GM21717 (cell line): ENCODE results near the gene DLG2.

Experiments used
- ATAC-seq: cut with Tn5 transposase; IDR thresholded peaks from one replicate; pipeline ENCODE4 v1.9.1; 2021; ENCODE audit warnings: mild to moderate bottlenecking, moderate library complexity; ENCODE audit not compliant: unreplicated experiment

DLG2 gene

DNA sequence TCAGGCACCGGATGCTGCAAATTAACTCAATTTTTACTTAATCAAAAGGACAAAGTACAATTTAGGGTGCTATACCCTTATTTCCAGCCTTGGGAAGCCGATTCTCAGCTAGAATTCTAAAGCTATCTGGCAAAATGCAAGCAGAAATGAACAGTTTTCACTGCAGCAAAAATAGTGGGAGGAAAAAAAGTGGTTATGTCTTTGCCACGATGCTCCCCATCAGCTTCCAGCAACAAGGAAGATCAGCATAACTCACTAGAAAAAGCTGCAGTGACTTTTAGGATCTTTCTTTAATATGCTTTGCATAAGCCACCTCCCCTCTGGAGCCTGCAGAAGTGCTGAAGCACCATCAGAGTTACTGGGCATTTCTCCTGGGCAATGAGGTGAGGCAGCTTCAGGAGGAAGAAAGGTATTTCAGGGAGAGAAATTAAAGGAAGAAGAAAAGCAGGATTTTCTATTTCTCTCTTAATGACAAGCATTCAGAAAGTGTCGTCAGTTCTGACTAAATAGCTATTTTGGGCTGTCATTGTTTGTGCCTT is 702.9 kb downstream of the DLG2 start:
- ATAC-seq = no peak

DNA sequence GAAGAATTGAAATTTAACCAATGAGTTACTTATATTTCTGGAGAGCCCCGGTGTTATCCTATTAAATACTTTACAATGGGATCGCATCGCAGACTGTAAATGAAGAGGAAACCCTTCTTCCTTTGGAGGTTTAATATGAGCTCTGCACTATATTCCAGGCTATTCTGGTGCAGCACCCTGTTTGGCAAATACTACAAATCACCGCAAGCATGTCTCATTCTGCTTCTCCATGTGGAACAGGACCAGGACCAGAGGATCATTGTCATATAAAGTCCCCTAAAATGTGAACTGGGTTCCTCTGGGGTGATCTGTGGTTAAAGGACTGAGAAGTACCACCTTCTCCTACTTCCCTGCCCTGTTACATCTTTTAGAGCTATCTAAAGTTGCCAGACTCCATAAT is 703.7 kb downstream of the DLG2 start:
- ATAC-seq = no peak

DNA sequence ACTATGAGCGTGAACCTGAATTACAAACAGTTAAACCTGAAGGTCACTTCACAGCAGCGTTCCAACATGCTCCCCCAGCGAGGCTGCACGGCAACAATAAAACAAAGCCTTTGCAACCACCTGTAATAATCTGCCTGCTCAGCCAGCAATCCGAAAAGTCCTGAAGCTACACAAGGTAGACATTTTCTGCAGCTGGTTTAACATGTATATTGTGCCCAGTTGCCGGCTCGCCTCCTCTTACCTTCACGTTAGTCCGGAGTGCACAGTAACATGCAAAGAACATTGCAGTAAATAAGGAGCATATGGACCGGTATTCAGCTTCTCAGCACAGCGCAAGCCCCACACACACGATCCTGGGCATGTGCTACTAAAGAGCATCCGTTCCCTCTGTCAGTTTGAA is 704.3 kb downstream of the DLG2 start:
- no peak for ATAC-seq

DNA sequence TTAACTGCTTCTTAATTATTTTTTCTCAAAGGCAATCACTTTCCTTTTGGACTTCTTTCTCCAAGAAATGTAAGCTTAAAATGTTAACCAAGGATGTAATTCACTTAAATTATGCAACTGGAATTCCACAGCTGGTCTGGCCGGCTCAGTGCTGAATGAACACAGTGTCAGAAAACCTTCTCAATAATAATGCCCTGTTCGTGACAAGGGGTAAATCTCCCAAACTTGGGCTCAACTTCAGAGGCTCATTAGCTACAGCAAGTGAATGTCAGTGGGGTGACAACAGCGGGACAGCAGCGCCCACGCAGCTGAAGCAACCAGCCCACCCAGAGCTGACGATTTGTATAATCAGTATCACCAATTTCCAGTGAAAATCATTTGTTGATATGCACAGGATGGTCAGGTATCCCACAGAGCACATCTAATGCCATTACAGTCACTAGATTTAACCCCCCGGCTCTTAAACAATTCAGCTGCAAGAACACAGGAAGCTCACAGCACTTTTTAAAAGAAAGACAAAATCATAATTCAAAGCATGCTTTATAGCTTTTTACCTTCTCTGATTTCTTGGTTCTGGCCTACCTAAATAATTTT is 704.8 kb downstream of the DLG2 start:
- ATAC-seq = no peak

DNA sequence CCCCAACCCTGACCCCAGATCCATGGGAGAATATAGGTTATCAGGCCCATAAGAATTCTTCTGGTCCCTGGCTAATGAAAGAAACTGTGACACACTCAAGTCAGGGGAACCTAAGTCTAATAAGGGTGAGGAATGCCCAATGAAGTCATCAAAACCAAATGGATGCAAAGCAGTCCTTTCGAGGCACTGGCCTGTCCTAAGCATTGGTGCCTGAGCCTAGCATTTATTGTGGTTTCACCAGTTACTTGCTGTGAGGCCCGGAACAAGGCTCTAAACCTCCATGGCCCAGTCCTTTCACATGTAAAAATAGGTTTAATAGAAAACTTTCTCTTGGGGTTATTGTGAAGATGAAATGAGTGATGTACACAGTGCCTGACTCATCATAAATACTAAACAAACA is 712.6 kb downstream of the DLG2 start:
- no peak for ATAC-seq

DNA sequence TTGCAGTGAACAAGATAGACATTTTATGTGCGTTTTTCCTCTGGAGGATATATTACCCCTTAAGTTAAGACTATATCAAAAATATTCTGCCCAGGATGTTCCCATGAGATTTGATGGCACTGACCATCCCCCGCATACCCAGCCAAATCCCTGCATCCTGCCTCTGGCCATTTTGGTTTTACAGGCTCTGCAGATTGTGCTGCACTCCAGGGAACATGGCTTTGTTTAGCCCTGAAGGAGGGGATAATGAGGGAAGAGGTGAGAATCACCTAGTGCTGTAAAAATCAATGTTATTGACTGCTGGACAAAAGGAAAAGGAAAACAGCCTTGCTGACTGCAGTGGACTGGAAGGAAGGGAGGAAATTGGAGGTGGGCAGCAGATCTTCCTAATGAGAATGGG is 717.4 kb downstream of the DLG2 start:
- no peak for ATAC-seq

DNA sequence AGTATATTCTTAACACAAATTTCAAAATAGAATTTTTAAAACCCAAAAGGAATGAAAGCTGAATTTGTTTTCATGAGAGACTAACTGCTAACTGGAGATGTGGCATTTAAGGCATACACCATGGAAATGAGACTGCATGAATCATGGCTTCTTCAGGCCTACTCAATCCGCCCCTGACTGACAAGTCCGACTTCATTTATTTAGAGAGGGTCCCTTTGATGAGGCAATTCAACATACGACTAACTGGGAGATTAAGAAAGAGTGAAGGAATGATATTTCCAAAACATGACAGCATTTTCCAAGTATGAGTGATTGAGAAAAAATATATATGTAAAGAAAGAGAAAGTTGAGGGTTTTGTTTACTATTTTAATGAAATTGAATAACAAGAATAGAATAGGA is 720.1 kb downstream of the DLG2 start:
- no peak for ATAC-seq

DNA sequence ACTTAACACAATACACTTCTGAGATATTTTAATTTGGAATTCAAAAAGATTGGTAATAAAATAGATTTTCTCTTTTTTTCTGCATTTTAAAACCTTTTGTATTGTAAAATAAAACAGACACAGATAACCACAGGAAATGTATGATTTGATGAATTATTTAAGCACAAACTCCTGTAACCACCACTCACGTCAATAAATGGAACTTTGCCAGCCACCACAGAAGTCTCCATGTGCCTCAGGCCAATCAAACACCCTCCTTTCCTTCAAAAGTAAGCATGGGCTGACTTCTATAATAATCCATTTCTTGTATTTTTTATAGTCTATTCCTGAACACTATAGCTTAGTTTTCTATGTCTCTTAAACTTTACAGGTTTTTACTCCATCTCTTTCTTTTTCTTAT is 721.7 kb downstream of the DLG2 start:
- no peak for ATAC-seq

DNA sequence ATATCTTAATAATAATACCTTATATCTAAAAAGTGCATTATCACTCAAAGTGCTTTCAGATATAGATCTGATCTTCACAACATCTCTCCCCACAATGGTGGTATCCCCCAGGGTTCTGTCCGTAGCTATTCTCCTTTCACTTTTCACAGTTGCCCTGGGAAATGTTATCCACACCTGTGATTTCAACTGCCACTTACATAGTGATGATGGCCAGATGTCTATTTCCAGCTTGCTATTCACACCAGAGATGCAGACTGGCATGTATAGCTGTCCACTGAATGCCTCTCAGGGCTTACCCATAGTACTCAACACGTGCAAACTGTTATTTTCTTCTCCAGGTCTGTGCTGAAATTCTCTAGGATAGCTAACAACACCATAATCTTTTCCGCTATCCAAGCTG is 724.7 kb downstream of the DLG2 start:
- no peak for ATAC-seq

DNA sequence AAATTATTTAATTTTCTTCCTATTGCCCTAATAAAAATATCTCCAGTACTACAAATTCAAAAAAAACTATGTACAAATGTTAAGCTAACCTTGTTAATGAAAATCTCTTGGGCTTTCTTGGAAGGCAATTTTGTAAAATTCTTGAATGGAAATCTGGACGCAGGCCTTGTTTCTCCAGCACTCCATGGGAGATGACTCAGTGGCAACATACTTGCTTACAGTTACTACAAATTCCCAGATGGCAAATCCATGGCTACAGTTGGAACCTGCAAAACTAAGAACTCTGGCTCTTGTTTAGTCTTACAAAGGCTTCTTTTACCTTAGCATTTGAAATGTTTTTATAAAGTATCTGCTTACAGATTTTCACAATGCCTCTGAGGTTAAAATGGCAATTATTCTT is 725.2 kb downstream of the DLG2 start:
- ATAC-seq = no peak

DNA sequence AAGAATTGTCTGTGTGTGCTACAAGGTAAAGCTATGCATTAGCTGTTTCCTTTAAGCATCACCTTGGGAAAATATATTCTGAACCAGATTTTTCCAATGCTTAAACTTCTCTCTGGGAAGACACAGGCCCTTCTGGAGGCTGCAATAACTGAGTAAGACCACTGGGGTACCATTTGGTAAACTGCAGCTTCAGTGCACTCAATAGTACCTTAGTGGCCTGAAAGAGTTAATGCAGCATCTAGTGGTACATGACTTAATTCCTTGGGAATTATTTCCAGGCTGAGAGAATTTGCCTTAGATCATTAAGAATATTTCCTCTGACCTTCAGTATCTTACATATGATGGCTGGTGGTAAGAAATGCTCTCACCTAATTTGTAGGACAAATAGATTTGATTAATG is 727.4 kb downstream of the DLG2 start:
- no peak for ATAC-seq

DNA sequence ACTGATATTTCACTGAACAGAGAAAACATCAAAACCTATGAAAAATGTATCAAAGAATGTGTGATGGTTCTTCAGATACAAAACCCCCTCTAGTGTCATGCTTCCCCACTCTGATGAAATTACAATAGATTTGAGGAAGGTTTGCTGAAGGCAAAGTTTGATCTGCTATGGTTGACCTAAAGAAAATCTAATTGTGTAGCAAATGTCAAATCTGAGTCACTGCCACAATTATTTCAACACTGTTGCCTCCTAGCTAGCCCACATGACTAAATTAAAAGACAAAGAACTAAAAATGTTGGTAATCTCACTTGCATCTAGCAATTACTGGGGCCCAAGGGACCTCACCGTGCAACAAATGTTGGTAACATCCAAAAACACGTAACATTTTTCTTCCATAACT is 728.0 kb downstream of the DLG2 start:
- no peak for ATAC-seq

DNA sequence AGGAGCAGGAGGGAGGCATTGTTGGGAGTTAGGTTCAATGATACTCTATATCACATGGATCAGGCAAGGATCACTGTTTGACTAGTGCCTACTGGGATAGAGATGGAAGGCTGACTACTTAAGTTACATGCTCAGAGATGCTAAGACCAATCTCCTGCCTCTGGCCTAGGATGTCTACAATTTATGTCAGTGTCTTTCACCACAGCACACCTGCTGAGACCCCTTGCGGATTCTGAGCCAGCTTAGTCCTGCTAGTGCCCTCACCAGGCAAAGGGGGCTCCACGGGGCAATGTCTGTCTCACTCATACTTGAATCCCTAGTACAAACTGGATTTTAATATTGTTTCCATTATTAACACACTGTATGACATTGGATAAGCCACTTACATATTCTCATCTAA is 732.5 kb downstream of the DLG2 start:
- no peak for ATAC-seq

DNA sequence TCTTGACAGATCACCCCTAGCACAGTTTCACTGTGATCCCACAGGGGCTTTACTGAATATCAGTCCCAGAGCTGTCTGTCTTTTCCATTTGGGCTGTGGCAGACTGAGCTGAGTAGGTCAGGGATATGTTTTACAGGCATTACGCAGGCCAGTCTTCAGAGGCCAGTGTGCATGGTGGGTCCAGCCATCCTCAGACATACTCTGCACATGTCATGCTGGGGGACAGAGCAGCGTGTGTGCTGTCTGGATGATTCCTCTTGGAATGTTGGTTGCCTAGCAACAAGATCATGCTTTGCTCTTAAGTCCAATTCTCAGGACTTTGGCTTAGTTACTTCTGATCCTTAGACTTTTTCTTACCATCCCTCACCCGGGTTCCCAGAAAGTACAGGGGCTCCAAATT is 736.5 kb downstream of the DLG2 start:
- no peak for ATAC-seq

DNA sequence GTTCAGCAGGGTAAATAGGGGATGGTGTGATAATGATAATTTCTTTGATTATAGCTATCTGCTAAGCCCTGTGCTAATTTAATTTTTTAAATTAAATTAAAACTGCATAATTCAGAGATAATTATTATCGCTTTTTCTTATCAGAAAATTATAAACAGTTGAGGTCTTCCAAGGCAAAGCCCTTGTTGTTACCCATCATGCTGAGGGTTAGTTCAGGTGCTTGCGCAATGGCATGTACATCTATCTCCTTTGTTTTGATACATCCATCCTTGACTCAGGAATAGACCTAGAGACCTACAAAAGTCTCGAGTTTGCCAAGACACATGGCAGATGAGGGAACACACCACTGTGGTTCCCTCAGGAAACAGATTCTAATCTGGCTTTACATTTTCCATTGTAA is 737.6 kb downstream of the DLG2 start:
- no peak for ATAC-seq

DNA sequence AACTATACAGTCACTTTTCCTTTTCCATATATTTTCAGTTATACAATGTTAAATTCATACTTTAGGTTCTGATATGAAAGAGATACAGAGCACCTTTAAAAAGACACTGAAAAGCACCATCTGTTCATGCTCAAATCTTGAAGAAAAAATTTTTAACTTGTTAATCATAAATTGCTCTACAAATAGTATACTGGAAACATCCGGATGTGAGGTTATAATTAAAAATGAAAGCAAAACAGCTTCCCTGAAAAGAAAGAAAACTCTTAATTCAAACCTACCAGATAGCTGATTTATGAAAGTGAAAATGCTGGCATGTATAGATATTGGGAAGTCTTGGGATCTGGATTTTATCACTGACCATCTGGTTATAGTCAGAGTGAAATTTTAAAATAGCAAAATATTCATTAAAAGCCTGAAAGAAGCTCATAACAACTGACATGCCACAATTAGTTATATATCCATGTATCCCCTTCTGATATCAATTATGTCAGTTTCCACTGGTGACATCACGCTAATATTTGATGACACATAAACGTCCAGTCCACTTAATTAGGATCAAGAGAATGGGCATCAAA is 740.0 kb downstream of the DLG2 start:
- ATAC-seq = no peak

DNA sequence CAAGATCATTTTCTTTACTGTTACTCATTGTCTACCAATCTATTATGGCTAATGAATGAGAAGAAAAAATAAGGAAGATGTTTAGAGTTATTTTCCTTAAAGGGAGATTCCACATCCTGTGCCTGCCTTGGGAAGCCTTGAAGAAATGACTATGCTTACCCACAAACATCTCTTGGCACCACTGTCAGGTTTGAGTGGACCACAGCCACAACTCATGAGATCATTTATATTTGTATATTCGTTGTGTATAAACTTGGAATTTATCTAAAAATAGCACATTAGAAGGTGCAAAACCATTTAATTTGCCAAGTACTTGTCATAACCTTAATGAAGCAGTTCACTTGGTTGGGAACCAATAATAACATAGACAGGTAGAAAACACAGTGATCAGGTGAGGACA is 740.8 kb downstream of the DLG2 start:
- ATAC-seq = no peak

DNA sequence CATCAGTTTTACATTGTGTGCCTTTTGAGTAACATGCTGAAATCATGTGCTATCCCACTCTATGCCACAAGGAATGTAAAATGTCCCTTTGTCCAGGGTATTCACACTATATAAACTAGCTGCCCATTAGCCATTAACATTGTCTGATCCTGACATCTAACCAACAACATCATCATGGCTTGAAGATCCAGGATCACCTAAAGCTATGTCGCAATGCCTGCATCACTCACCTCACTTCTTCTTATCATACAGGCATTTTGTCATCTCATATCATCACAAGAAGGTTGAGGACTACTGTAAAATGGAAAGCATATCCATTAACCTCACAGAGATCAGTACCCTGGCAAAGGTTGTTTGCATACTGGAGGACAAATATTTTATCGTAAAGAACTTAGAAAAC is 742.3 kb downstream of the DLG2 start:
- ATAC-seq = no peak

DNA sequence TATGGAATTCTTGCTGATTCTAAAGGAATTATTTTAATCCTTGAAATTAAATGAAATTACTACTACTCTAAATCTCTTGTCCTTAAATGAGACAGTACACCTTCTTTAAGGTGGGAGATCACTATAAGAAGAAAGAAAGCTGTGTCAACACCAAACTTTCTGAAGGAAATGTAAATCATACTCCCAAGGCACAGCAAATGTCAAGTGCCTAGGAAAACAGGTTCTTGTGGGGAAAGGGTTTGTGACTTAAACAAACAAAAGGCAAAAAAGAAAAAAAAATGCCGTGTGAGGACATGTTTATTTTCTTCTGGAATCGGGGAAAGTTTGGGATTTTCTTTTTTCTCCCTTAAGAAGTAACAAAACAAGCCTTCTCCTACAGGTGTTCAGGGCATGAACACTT is 745.1 kb downstream of the DLG2 start:
- ATAC-seq = no peak

DNA sequence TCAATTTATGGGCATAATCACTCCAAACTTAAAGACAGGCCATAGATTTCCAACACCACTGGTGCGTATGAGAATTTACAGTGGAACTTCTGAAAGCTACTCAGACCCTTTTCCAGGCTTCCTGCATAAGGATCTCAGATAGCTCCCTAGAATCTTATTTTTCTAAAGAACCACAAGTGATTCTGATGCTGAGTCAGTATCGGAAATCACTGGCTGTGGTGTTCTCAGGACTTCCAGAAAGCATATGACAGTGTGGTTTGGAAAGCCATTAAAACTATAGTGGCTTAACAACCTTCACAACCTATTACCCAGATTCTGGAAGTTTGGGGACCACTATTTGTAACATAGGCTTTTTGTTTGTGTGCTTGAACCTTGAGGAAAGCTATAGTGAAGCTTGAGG is 756.0 kb downstream of the DLG2 start:
- no peak for ATAC-seq

DNA sequence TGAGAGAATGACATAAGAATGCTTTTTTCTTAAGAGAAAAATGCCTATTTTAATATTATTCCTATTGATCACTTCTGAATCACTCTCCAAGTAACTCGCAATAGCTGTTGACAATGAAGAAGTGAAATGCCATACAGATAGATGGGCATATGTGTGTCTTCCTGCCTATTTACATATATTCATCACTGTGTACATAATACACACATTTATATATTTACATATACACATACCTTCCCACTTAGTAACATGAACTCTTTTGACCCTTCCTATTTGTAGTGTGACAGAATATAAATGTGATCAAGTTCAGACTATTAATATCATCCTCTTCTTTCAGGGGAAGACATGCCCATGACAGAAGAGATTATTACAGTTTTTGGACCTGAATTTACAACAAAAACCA is 756.7 kb downstream of the DLG2 start:
- no peak for ATAC-seq

DNA sequence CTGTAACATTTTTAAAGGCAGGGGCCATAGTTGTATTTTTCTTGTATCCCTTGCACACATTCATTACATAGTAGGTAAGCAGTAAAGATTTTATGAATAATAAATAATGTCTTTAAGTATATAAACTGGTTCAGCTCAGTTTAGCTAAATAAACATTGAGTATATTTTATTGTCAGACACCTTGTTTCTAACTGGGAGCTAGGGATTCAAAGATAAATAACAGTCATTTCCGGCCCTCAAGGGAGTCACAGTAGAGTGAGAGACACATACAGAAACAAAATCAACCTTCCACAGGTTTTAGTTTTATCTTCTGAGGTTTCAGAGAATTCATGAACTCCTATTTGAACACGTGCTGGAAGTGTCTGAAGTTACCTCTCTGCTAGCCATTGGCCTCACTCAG is 760.2 kb downstream of the DLG2 start:
- no peak for ATAC-seq
